ENCODE measurements around the gene FAM53B.

Gene FAM53B

GRCh38 chr10:124705817-124706461 is 38.2 kb downstream of the FAM53B start:
- TF ChIP-seq, protein P1, sequence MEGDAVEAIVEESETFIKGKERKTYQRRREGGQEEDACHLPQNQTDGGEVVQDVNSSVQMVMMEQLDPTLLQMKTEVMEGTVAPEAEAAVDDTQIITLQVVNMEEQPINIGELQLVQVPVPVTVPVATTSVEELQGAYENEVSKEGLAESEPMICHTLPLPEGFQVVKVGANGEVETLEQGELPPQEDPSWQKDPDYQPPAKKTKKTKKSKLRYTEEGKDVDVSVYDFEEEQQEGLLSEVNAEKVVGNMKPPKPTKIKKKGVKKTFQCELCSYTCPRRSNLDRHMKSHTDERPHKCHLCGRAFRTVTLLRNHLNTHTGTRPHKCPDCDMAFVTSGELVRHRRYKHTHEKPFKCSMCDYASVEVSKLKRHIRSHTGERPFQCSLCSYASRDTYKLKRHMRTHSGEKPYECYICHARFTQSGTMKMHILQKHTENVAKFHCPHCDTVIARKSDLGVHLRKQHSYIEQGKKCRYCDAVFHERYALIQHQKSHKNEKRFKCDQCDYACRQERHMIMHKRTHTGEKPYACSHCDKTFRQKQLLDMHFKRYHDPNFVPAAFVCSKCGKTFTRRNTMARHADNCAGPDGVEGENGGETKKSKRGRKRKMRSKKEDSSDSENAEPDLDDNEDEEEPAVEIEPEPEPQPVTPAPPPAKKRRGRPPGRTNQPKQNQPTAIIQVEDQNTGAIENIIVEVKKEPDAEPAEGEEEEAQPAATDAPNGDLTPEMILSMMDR (IDR thresholded peaks at IDR 0.05) = no peak
- no peak for TF ChIP-seq ZFX (IDR thresholded peaks at IDR 0.05; ENCODE audit: borderline replicate concordance)
- no peak overlapping the region for H3K27ac ChIP-seq

DNA sequence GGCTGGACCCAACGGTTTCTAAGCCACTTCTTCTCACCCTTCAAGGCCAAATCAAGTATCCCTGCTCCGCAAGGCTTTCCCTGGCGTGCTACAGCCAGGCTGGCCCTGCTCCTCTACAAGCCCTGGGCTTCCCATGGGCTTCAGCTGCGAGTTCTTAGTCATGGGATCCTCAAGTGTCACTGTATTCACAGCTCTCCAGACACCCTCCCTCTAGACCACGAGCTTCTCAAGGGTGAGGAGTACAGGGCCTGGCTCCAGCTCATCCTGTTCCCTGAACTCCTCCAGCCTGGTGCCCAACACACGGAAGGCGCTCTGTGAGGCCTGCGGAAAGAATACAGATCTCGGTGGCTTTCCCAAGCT is 38.8 kb downstream of the FAM53B start:
- TF ChIP-seq, protein P1 (IDR thresholded peaks at IDR 0.05) = no peak
- TF ChIP-seq ZFX (IDR thresholded peaks at IDR 0.05; ENCODE audit: borderline replicate concordance) = no peak
- H3K27ac ChIP-seq = no peak overlapping the region

- H3K27ac ChIP-seq = no peak overlapping the region
- TF ChIP-seq, protein P1 (IDR thresholded peaks at IDR 0.05) = no peak
- no peak for TF ChIP-seq ZFX (IDR thresholded peaks at IDR 0.05; ENCODE audit: borderline replicate concordance)
Observed at GRCh38 chr10:124704428-124705380, 39.5 kb downstream of the FAM53B start.

GRCh38 chr10:124703778-124704427 is 40.3 kb downstream of the FAM53B start:
- TF ChIP-seq ZFX (IDR thresholded peaks at IDR 0.05; ENCODE audit: borderline replicate concordance) = no peak
- TF ChIP-seq, protein P1 (IDR thresholded peaks at IDR 0.05) = no peak
- no peak overlapping the region for H3K27ac ChIP-seq

DNA sequence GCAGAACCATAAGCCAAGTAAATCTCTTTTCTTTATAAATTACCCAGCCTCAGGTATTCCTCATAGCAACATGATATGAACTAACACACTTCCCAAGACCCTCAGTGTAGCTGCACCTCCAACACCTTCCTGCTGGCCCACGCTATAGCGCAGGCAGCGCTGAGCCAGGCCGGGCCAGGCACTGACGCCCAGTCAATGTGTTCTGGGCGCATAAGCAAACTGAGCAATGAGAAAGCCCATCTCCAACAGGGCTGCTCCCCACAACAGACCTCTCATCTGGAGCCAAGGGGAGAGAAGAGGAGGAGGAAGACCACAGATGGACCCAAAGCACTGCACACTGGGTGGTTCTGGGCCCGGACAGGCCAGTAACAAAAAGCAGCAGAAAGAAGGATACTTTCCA is 40.8 kb downstream of the FAM53B start:
- TF ChIP-seq, protein P1 (IDR thresholded peaks at IDR 0.05) = no peak
- no peak for TF ChIP-seq ZFX (IDR thresholded peaks at IDR 0.05; ENCODE audit: borderline replicate concordance)
- H3K27ac ChIP-seq = no peak overlapping the region

DNA sequence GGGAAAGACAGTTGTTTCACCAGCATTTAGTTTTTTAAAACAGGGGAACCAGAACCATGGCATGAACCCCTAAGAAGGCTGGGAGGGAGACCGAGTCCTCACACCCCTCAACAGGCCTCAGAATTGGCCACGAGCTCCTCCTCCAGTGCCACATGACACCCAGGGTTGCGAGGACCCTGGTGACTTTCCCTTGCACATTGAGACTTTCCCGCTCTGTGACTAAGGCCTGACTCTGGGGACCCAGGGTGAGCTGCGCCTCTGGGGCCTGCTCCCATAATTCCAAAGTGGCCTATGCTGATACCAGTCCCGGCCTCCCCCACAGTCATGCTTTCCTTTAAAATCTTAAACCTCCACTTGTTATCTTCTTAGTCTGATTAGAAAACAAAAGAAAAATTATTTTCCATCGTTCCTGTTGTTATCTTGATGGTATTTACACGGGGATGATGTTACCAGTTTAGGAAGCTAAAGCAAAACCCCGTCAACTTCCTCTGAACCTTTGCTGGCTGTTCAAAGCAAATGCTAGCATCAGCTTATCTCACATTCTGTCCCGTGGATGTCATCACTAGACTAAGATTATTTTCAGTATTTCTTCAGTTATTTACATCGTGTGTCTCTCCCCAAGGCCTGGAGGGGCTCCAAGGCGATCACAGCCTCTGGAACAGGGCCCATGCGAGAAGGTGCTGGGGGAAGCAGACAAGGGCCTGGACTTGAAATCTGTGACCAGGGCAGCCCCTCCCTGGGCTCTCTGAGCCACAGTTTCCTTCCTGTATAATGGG is 42.1 kb downstream of the FAM53B start:
- no peak for TF ChIP-seq ZFX (IDR thresholded peaks at IDR 0.05; ENCODE audit: borderline replicate concordance)
- TF ChIP-seq, protein P1 (IDR thresholded peaks at IDR 0.05) = no peak
- no peak overlapping the region for H3K27ac ChIP-seq

All from 22Rv1 (cell line).